K562 (cell line): Measurements from ENCODE around the gene KCNN3. TPM values are rescaled to one million over a fixed set of nuclear protein-coding genes. Genes with fewer than 3 reads are reported as not detected.

Source experiments
- ATAC-seq: fragments of 200-7000 bp; cut with Tn5 transposase; 3 replicates; pipeline ENCODE4 v1.9.1; 2020; ENCODE audit warnings: moderate library complexity
- BruUV-seq: library from RNA; stranded (reverse); fragments of 400-500 nt; replicated peaks from 2 replicates; lab custom pipeline; 2021; lab: Mats Ljungman, UMichigan
- CTCF ChIA-PET: fragments of 300-600 bp; formaldehyde crosslinking; extraction: SDS; loops from one replicate; lab custom pipeline; 2021; ENCODE audit warnings: low intra/inter-chr PET ratio; lab: Yijun Ruan, JAX
- POLR2A ChIA-PET: fragments of 300-600, 350-650 bp; sonication (Branson Sonifier 250); formaldehyde crosslinking; extraction: SDS; loops from one replicate; lab custom pipeline; 2021; ENCODE audit warnings: antibody characterized with exemption, inconsistent platforms; lab: Yijun Ruan, JAX
- DNase-seq, 4 experiments: peaks; one replicate each; pipeline versions ENCODE4 v3.0.0 to v3.0.0-alpha.2; 2011 to 2018; ENCODE audit warnings: low spot score in 3 of 4, mixed read lengths in 3 of 4; ENCODE audit errors: extremely low read depth in 1 of 4
- FAIRE-seq: peaks from 2 replicates; lab custom pipeline; 2011; peaks lifted over from hg19 to GRCh38; lab: Jason Lieb, UNC
- H2AFZ ChIP-seq: 2 replicates; pipeline ENCODE4 v1.6.0; 2011; ENCODE audit warnings: low read depth, low read length, control low read depth, inconsistent platforms
- H3K27ac ChIP-seq: fragments of 200-600 bp; 3 replicates; pipeline ENCODE4 v1.8.0; 2011; ENCODE audit warnings: low read depth, mild to moderate bottlenecking, control low read depth, inconsistent platforms, low read length, moderate library complexity, mixed read lengths; ENCODE audit errors: extremely low read depth
- H3K27me3 ChIP-seq, 2 experiments: fragments of 300-600 bp in 1 of 2; 2 replicates in 1 of 2; 3 replicates in 1 of 2; pipeline versions ENCODE4 v1.6.0 to v1.8.0; 2011; ENCODE audit warnings: inconsistent platforms in 2 of 2, low read length in 2 of 2, mild to moderate bottlenecking in 1 of 2, mixed read lengths in 1 of 2, moderate library complexity in 1 of 2; ENCODE audit not compliant: control insufficient read depth in 2 of 2, insufficient read depth in 2 of 2
- H3K36me3 ChIP-seq: fragments of 300-600 bp; 3 replicates; pipeline ENCODE4 v1.8.0; 2011; ENCODE audit warnings: mild to moderate bottlenecking, low read length, inconsistent platforms; ENCODE audit not compliant: control insufficient read depth, insufficient read depth
- H3K4me1 ChIP-seq, 2 experiments: fragments of 200-600 bp in 1 of 2; replicated peaks in 1 of 2; 2 replicates in 1 of 2; 3 replicates in 1 of 2; pipeline versions ENCODE4 v1.5.1 to v1.8.0; 2011; ENCODE audit warnings: inconsistent platforms in 2 of 2, low read length in 2 of 2, mild to moderate bottlenecking in 1 of 2, mixed read lengths in 1 of 2, moderate library complexity in 1 of 2; ENCODE audit not compliant: control insufficient read depth in 2 of 2, insufficient read depth in 2 of 2
- H3K4me2 ChIP-seq: 2 replicates; pipeline ENCODE4 v1.6.1; 2011; ENCODE audit warnings: low read length, control low read depth, inconsistent platforms, mixed read lengths; ENCODE audit not compliant: insufficient read depth
- H3K4me3 ChIP-seq: fragments of 200-600 bp; sonication (generic), shearing (Covaris generic); 2 replicates; pipeline ENCODE4 v1.5.1; 2016; ENCODE audit warnings: control low read depth, inconsistent platforms
- H3K79me2 ChIP-seq: fragments of 200-600 bp; 3 replicates; pipeline ENCODE4 v1.8.0; 2011; ENCODE audit warnings: low read length, inconsistent platforms; ENCODE audit not compliant: control insufficient read depth, insufficient read depth
- H3K9ac ChIP-seq, 2 experiments: 2 replicates each; pipeline versions ENCODE4 v1.6.0 to v1.6.1; 2011; ENCODE audit warnings: low read depth in 2 of 2, low read length in 2 of 2, control low read depth in 1 of 2, inconsistent platforms in 1 of 2, mild to moderate bottlenecking in 1 of 2, mixed read lengths in 1 of 2; ENCODE audit not compliant: insufficient read depth in 1 of 2
- H3K9me1 ChIP-seq: one replicate; pipeline ENCODE4 v1.6.0; 2011; ENCODE audit warnings: inconsistent platforms, mild to moderate bottlenecking, low read length, moderate library complexity; ENCODE audit not compliant: control insufficient read depth, insufficient read depth
- H3K9me3 ChIP-seq: replicated peaks from 2 replicates; pipeline ENCODE4 v1.5.1; 2011; ENCODE audit warnings: low read depth, low read length, inconsistent platforms; ENCODE audit not compliant: control insufficient read depth, insufficient read depth
- H4K20me1 ChIP-seq: replicated peaks from 2 replicates; pipeline ENCODE4 v1.6.1; 2011; ENCODE audit warnings: low read length, inconsistent platforms, mixed read lengths; ENCODE audit not compliant: control insufficient read depth, insufficient read depth
- ATF1 ChIP-seq, 2 experiments: fragments of 450-650 bp in 1 of 2; IDR thresholded peaks; 2 replicates each; pipeline ENCODE4 v1.6.1; 2016; ENCODE audit warnings: missing compliant biosample characterization in 1 of 2, missing genetic modification characterization in 1 of 2
- CTBP1 ChIP-seq: fragments of 450-650 bp; IDR thresholded peaks from 2 replicates; pipeline ENCODE4 v1.6.1; 2016; ENCODE audit warnings: borderline replicate concordance
- FOS ChIP-seq: IDR thresholded peaks from 3 replicates; pipeline ENCODE4 v1.6.1; 2011; ENCODE audit not compliant: insufficient read length; ENCODE audit errors: extremely low read depth
- HDAC3 ChIP-seq: fragments of 450-650 bp; IDR thresholded peaks from 2 replicates; pipeline ENCODE4 v1.6.1; 2018; ENCODE audit warnings: borderline replicate concordance, mild to moderate bottlenecking, moderate library complexity; ENCODE audit not compliant: partially characterized antibody
- MGA ChIP-seq: fragments of 450-650 bp; IDR thresholded peaks from 2 replicates; pipeline ENCODE4 v1.6.1; 2016; ENCODE audit warnings: mild to moderate bottlenecking, moderate library complexity
- NFRKB ChIP-seq: fragments of 450-650 bp; IDR thresholded peaks from 2 replicates; pipeline ENCODE4 v1.6.1; 2016; ENCODE audit warnings: low read depth
- SPI1 ChIP-seq: IDR thresholded peaks from 2 replicates; pipeline ENCODE4 v1.6.1; 2011; ENCODE audit warnings: low read depth, low read length, control low read depth, borderline replicate concordance
- WGBS: fragments of 100-300 bp; shearing (Covaris generic); methylation state at CpG from one replicate; pipeline ENCODE4 v1.1.6; 2016; ENCODE audit warnings: low coverage, mixed read lengths; ENCODE audit not compliant: insufficient coverage; ENCODE audit errors: missing lambda C conversion rate; 5-methylcytosine and 5-hydroxymethylcytosine counted together
- in situ Hi-C: fragments of 300-500 bp; cut with MboI; formaldehyde crosslinking; loops from 4 replicates; pipeline ENCODE4 v1.15.0; 2018; ENCODE audit warnings: inconsistent platforms, mixed read lengths
- intact Hi-C: fragments of 100-400 bp; cut with micrococcal nuclease; formaldehyde crosslinking; loops from 2 replicates; pipeline ENCODE4 v1.14.2; 2022
- polyA plus RNA-seq, 8 experiments: library from polyadenylated mRNA; depleted of rRNA in 4 of 8; stranded (reverse) in 5 of 8; unstranded in 3 of 8; fragments of >200 nt; fragmentation: Nextera tagmentation in 2 of 8; fragmentation: Illumina TruSeq in 1 of 8; extraction: Ambion mirVana in 2 of 8; extraction: Trizol in 1 of 8; gene quantifications; 2 replicates each; pipeline versions ENCODE4 v1.2.1 to v1.2.3, GENCODE V29; 2011 to 2014; ENCODE audit warnings: inconsistent platforms in 1 of 8, missing spikeins in 1 of 8
- total RNA-seq, 7 experiments: library from RNA; depleted of rRNA in 6 of 7; stranded (reverse); fragments of >200 nt in 6 of 7; fragmentation: Illumina TruSeq in 2 of 7; extraction: Trizol in 2 of 7; gene quantifications; 2 replicates each; pipeline versions ENCODE4 v1.2.1 to v1.2.3, GENCODE V29; 2011 to 2021; ENCODE audit warnings: low replicate concordance in 1 of 7

KCNN3 gene
- total and polyA plus RNA-seq, 9 of the 15 experiments (the other 6 are each of a cell fraction or from before 2014, with no cell fraction given) = 0.02 to 0.03 TPM; not detected in 7

GRCh38 chr1:154851392-154852177 is 18.5 kb downstream of the KCNN3 start:
- WGBS = 10% methylated on average over 9 of the region's 9 CpGs
- POLR2A ChIA-PET = interaction anchor here (0.7 to 1.3 kb wide), 2 partner anchors 30 to 188 kb away, joined by 3 read pairs; no protein-coding TSS in a partner anchor
- in situ Hi-C loops (no loop called here), intact Hi-C loops (no loop called here)
- H3K27ac ChIP-seq = no peak overlapping the region
- ATAC-seq = peak; percentile 86
- no peak overlapping the region for H3K9ac ChIP-seq
- no peaks in the 10 kb centered on the region for H3K79me2 ChIP-seq
- no peak overlapping the region for H2AFZ ChIP-seq
- no peak overlapping the region for H3K4me3 ChIP-seq
- H3K9me1 ChIP-seq = no peaks in the 10 kb centered on the region
- peak; percentile 43 to 48 (median 46) for DNase-seq
- no peaks in the 10 kb centered on the region for H3K9me3 ChIP-seq
- BruUV-seq = no TSS peak
- CTCF ChIA-PET = no interaction called here
- peaks cover 0 to 8% of the 10 kb centered on the region in 2 experiments; a peak in 1 of 5 replicates for H3K4me1 ChIP-seq
- H3K4me2 ChIP-seq = no peak overlapping the region
- no peaks in the 10 kb centered on the region for H3K36me3 ChIP-seq
- no peak for TF ChIP-seq HDAC3
- TF ChIP-seq FOS = no peak
- peak; percentile 19; the same call in 1 of the 2 replicates for TF ChIP-seq CTBP1
- TF ChIP-seq MGA = peak; percentile 29
- no peak for TF ChIP-seq NFRKB
- peak; percentile 89 for TF ChIP-seq SPI1
- TF ChIP-seq ATF1 (CRISPR knock-in tag; IDR thresholded peaks at IDR 0.05) = no peak
- TF ChIP-seq ATF1 (tag; IDR thresholded peaks at IDR 0.05) = 0 out of 2 replicates have a peak, but pooled peaks have one; percentile 25
- peak; percentile 61 for FAIRE-seq
- peaks cover 7% of the 10 kb centered on the region; the same call in 1 of the 2 replicates for H4K20me1 ChIP-seq
- peaks cover 34 to 46% of the 10 kb centered on the region in 2 experiments for H3K27me3 ChIP-seq
